ENCODE data around the gene NPAS2.

Gene NPAS2

DNA sequence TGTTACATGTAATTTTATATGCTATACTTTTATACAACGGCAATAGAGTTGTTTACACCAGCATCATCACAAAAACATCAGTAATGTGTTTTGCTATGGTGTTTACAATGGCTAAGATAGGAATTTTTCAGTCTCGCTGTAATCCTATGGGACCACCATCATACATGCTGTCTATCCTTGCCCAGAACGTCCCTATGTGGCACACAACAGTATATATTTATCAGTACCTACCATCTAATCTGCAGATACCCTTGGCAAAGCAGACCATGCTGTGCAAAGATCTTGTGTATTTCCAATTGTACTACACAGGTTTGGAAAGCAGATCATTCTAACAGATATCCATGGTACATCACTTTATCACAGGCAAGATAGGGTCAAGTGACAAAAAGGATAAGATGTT, 197.4 kb downstream of the NPAS2 start:
- Histone ChIP-seq H3K4me2 (ENCODE audit: low read depth, low read length, poor library complexity, severe bottlenecking) (no peak overlapping the region), H3K27me3 (ENCODE audit: insufficient read depth, low read length, poor library complexity, severe bottlenecking) (no peaks in the 10 kb centered on the region), H2AFZ (ENCODE audit: low read length) (no peak overlapping the region), H3K36me3 (ENCODE audit: insufficient read depth, low read length) (no peaks in the 10 kb centered on the region), H3K9me2 (replicated peaks; ENCODE audit: low read depth, low read length) (no peaks in the 10 kb centered on the region), H3K4me1 (ENCODE audit: insufficient read depth, low read length, poor library complexity, severe bottlenecking) (no peaks in the 10 kb centered on the region), H3F3A (ENCODE audit: low read depth) (no peaks in the 10 kb centered on the region), H3K9me3 (ENCODE audit: insufficient read depth, low read depth, low read length) (no peaks in the 10 kb centered on the region), H3K4me3 (ENCODE audit: low read length, poor library complexity, severe bottlenecking) (no peak overlapping the region), H3K9ac (ENCODE audit: low read depth, low read length, poor library complexity, severe bottlenecking) (no peak overlapping the region), H4K20me1 (ENCODE audit: insufficient read depth, low read length, poor library complexity, severe bottlenecking) (no peaks in the 10 kb centered on the region), H3K79me2 (ENCODE audit: insufficient read depth, low read length) (no peaks in the 10 kb centered on the region)
- no peak for TF ChIP-seq EZH2phosphoT487 (IDR thresholded peaks at IDR 0.05; ENCODE audit: borderline replicate concordance)
- TF ChIP-seq, protein P1, sequence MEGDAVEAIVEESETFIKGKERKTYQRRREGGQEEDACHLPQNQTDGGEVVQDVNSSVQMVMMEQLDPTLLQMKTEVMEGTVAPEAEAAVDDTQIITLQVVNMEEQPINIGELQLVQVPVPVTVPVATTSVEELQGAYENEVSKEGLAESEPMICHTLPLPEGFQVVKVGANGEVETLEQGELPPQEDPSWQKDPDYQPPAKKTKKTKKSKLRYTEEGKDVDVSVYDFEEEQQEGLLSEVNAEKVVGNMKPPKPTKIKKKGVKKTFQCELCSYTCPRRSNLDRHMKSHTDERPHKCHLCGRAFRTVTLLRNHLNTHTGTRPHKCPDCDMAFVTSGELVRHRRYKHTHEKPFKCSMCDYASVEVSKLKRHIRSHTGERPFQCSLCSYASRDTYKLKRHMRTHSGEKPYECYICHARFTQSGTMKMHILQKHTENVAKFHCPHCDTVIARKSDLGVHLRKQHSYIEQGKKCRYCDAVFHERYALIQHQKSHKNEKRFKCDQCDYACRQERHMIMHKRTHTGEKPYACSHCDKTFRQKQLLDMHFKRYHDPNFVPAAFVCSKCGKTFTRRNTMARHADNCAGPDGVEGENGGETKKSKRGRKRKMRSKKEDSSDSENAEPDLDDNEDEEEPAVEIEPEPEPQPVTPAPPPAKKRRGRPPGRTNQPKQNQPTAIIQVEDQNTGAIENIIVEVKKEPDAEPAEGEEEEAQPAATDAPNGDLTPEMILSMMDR (conservative IDR thresholded peaks at IDR 0.05; ENCODE audit: low read length) = no peak

DNA sequence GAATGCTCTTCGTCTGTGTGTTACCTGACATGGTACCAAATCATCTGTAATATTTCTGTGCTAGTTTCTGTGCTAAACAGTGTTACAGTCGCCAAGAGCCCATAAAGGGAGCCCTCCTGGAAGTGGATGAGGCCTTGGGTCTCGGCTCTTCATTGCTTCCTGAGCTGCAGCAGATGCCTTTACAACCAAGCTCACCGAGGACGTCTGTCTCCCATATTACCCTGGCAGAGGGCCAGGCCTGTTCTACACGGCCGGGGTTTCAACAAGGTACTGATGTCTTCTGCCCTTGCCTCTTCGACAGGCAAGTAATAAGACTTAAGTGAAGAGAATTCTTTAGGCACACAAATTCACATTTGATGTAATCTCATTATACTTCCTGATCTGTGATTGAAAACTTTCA, 199.0 kb downstream of the NPAS2 start:
- no peak for TF ChIP-seq EZH2phosphoT487 (IDR thresholded peaks at IDR 0.05; ENCODE audit: borderline replicate concordance)
- TF ChIP-seq, protein P1 (conservative IDR thresholded peaks at IDR 0.05; ENCODE audit: low read length) = no peak
- H3K9me3 ChIP-seq (ENCODE audit: insufficient read depth, low read depth, low read length) = no peaks in the 10 kb centered on the region
- no peaks in the 10 kb centered on the region for H3K4me1 ChIP-seq (ENCODE audit: insufficient read depth, low read length, poor library complexity, severe bottlenecking)
- no peak overlapping the region for H3K4me3 ChIP-seq (ENCODE audit: low read length, poor library complexity, severe bottlenecking)
- H3F3A ChIP-seq (ENCODE audit: low read depth) = no peaks in the 10 kb centered on the region
- no peaks in the 10 kb centered on the region for H3K9me2 ChIP-seq (replicated peaks; ENCODE audit: low read depth, low read length)
- no peak overlapping the region for H3K9ac ChIP-seq (ENCODE audit: low read depth, low read length, poor library complexity, severe bottlenecking)
- H3K27me3 ChIP-seq (ENCODE audit: insufficient read depth, low read length, poor library complexity, severe bottlenecking) = no peaks in the 10 kb centered on the region
- H4K20me1 ChIP-seq (ENCODE audit: insufficient read depth, low read length, poor library complexity, severe bottlenecking) = no peaks in the 10 kb centered on the region
- no peaks in the 10 kb centered on the region for H3K79me2 ChIP-seq (ENCODE audit: insufficient read depth, low read length)
- no peak overlapping the region for H3K4me2 ChIP-seq (ENCODE audit: low read depth, low read length, poor library complexity, severe bottlenecking)
- no peak overlapping the region for H2AFZ ChIP-seq (ENCODE audit: low read length)
- no peaks in the 10 kb centered on the region for H3K36me3 ChIP-seq (ENCODE audit: insufficient read depth, low read length)

DNA sequence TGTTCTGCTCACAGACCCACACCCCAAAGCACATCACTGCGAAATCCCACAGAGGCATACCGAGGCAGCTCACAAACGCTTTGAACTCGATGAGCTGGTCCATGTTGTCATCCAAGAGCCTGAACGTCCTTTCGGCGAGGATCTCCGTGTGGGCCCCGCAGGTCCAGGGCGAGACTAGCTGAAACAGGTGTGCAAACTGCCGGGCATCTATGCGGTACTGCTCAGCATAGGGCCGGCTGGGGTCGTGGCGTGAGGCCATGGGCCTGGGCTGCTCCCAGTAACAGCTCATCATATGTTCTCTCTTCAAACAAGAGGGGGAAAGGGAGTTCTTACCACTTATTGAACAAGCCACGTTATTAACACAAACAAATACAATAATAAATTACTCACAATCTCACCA, 202.3 kb downstream of the NPAS2 start:
- Histone ChIP-seq H3K4me3 (ENCODE audit: low read length, poor library complexity, severe bottlenecking) (no peak overlapping the region), H3K9ac (ENCODE audit: low read depth, low read length, poor library complexity, severe bottlenecking) (no peak overlapping the region), H3K79me2 (ENCODE audit: insufficient read depth, low read length) (no peaks in the 10 kb centered on the region), H2AFZ (ENCODE audit: low read length) (no peak overlapping the region), H3F3A (ENCODE audit: low read depth) (no peaks in the 10 kb centered on the region), H4K20me1 (ENCODE audit: insufficient read depth, low read length, poor library complexity, severe bottlenecking) (no peaks in the 10 kb centered on the region), H3K4me2 (ENCODE audit: low read depth, low read length, poor library complexity, severe bottlenecking) (no peak overlapping the region), H3K9me3 (ENCODE audit: insufficient read depth, low read depth, low read length) (no peaks in the 10 kb centered on the region), H3K9me2 (replicated peaks; ENCODE audit: low read depth, low read length) (no peaks in the 10 kb centered on the region), H3K36me3 (ENCODE audit: insufficient read depth, low read length) (no peaks in the 10 kb centered on the region), H3K4me1 (ENCODE audit: insufficient read depth, low read length, poor library complexity, severe bottlenecking) (no peaks in the 10 kb centered on the region), H3K27me3 (ENCODE audit: insufficient read depth, low read length, poor library complexity, severe bottlenecking) (no peaks in the 10 kb centered on the region)
- no peak for TF ChIP-seq EZH2phosphoT487 (IDR thresholded peaks at IDR 0.05; ENCODE audit: borderline replicate concordance)
- TF ChIP-seq, protein P1 (conservative IDR thresholded peaks at IDR 0.05; ENCODE audit: low read length) = no peak

Data from Loucy (cell line).